NCI-H2227 treated with DMSO at 0.1 percent for 48 hours (cell line): ENCODE results near the gene MED10.
A peak's percentile ranks its signal among the peaks of the same experiment; 100 is the strongest.

Source experiments
- DNase-seq: peaks from one replicate; lab custom pipeline; 2025; lab: John Stamatoyannopoulos, UW

MED10 gene

GRCh38 chr5:6377905-6378765 lies at the start of gene MED10:
TSS of gene MED10 (minus strand) at chr5:6378547. CDS start at chr5:6378483, 64 bp downstream.
- peak; percentile 93 for DNase-seq

GRCh38 chr5:6427694-6428093 lies 49.3 kb upstream of the MED10 start:
- no peak for DNase-seq

- no peak for DNase-seq
Measured at GRCh38 chr5:6424700-6425099, 46.4 kb upstream of the MED10 start.

- no peak for DNase-seq
Measured at GRCh38 chr5:6424110-6424659, 45.8 kb upstream of the MED10 start.

- DNase-seq, result no peak
Measured at GRCh38 chr5:6423327-6424109, 45.2 kb upstream of the MED10 start.

GRCh38 chr5:6419340-6419852 lies 41.0 kb upstream of the MED10 start:
- peak; percentile 98 for DNase-seq

GRCh38 chr5:6418679-6419276 lies 40.4 kb upstream of the MED10 start:
- DNase-seq, result peak; percentile 63

GRCh38 chr5:6417657-6418056 lies 39.3 kb upstream of the MED10 start:
- DNase-seq, result no peak

- DNase-seq, result no peak
Measured at GRCh38 chr5:6412811-6413210, 34.5 kb upstream of the MED10 start.

- DNase-seq, result no peak
Measured at GRCh38 chr5:6411141-6411540, 32.8 kb upstream of the MED10 start.

- no peak for DNase-seq
Measured at GRCh38 chr5:6410421-6410820, 32.1 kb upstream of the MED10 start.

GRCh38 chr5:6408627-6409446 lies 30.5 kb upstream of the MED10 start:
- no peak for DNase-seq

- DNase-seq, result no peak
Measured at GRCh38 chr5:6408260-6408596, 29.9 kb upstream of the MED10 start.

- peak; percentile 14 for DNase-seq
Measured at GRCh38 chr5:6407558-6408259, 29.4 kb upstream of the MED10 start.

GRCh38 chr5:6405591-6405990 lies 27.2 kb upstream of the MED10 start:
- DNase-seq, result no peak

- no peak for DNase-seq
Measured at GRCh38 chr5:6404129-6404528, 25.8 kb upstream of the MED10 start.

- DNase-seq, result no peak
Measured at GRCh38 chr5:6403416-6403815, 25.1 kb upstream of the MED10 start.

- DNase-seq, result no peak
Measured at GRCh38 chr5:6402939-6403338, 24.6 kb upstream of the MED10 start.

GRCh38 chr5:6401410-6401809 lies 23.1 kb upstream of the MED10 start:
- no peak for DNase-seq

GRCh38 chr5:6399980-6400910 lies 21.9 kb upstream of the MED10 start:
- DNase-seq, result no peak
